Measurements from ENCODE around the gene HS6ST1.

- no peak for TF ChIP-seq POLR2A (IDR thresholded peaks at IDR 0.05)
- TF ChIP-seq CTCF (IDR thresholded peaks at IDR 0.05) = no peak
- TF ChIP-seq POLR2AphosphoS5 (IDR thresholded peaks at IDR 0.05) = no peak
Measured at GRCh38 chr2:128362176-128362888, 43.7 kb upstream of the HS6ST1 start.

All from prostate gland (tissue), 2 donors.